GM21528 (cell line): ENCODE results near the gene ZNF727.
"Not testable (repeated sequence)": the region's sequence is repeated elsewhere in the genome, so short reads cannot be mapped to it uniquely, and the experiment has no call there.

Experiments used
- ATAC-seq: cut with Tn5 transposase; IDR thresholded peaks from one replicate; pipeline ENCODE4 v1.9.1; 2021; ENCODE audit warnings: mild to moderate bottlenecking, moderate library complexity; ENCODE audit not compliant: unreplicated experiment, low FRiP score

ZNF727 gene

DNA sequence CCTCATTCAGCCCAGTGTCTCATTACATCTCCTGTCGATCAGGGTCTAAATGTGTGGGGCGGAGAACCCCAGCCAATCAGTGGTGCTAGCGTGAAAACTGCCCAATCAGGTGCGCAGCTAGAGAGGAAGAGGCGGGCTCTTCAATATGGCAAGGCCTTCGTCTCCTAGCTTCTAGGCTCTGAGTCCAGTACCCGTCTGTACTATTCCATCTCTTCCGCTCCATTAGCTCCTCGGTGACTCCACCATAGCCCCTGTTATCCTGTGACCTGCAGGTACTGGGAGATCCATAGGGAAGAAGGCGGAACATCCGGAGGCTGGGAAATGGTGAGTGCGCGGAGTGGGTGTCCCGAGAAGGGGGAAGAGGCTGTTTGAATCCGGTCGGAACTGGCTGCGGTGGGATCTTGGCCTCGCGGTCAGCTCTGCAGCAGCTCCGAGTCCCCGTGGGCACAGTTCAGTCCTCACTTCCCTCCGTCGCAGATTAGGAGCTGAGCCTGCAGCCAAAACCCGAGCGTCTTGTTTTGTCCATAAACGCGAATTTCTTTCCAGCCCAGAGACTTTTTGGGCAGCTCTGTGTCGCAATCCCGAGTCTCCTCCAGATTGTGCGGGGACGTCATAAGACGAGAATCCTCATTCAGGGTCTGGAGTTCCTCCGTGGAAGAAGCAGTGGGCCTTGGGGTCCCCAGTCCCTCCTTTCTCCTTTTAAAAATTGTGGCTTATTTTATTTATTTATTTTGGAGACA lies at the start of gene ZNF727:
TSS of gene ZNF727 (plus strand) at position 134 of the 740 bp plus-strand sequence. CDS start at position 322, 188 bp downstream.
- ATAC-seq = no peak

DNA sequence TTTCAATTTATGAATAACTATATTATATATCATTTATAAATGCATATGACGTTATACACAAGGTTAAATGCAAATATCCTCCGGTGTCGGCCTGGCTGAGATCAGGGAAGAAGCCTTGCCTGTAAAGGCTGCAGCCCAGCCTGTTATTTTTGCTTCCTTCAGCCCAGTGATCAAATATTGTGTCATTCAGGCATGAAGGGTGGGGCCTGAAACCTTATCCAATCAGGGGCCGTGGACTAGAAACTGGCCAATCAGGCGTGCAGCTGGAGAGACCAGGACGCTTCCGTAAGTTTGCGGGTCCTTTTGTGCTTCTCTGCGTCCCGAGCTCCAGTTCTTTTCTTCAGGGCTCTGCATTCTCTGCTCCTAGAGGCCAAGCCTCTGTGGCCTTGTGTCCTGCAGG lies 46.7 kb upstream of the ZNF727 start, which contains the start of gene ZNF722:
TSS of gene ZNF722 (plus strand) at position 301 of the 400 bp plus-strand sequence. CDS start 113 bp downstream, outside the sequence.
- no peak for ATAC-seq

DNA sequence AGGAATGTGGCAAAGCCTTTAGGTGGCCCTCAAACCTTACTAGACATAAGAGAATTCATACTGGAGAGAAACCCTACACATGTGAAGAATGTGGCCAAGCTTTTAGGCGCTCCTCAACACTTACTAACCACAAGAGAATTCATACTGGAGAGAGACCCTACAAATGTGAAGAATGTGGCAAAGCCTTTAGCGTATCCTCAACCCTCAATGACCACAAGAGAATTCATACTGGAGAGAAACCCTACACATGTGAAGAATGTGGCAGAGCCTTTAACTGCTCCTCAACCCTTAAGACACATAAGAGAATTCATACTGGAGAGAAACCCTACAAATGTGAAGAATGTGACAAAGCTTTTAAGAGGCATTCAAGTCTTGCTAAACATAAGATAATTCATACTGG lies 29.7 kb upstream of the ZNF727 start:
- ATAC-seq = not testable (repeated sequence)

DNA sequence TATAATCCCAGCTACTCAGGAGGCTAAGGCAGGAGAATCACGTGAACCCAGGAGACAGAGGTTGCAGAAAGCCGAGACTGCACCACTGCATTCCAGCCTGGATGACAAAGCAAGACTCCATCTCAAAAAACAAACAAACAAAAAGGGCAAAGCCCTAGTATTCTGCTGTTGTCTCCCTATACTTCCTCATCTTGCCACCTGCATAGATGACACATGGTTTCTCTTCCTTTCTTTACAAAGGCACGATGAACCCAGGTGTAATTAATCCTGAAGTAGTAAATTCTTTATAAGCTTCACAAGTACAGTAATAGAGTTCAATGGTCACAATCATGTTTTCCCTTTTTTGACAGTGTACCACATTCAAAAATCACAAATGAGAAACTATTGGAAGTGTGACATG lies 9.8 kb upstream of the ZNF727 start:
- no peak for ATAC-seq

DNA sequence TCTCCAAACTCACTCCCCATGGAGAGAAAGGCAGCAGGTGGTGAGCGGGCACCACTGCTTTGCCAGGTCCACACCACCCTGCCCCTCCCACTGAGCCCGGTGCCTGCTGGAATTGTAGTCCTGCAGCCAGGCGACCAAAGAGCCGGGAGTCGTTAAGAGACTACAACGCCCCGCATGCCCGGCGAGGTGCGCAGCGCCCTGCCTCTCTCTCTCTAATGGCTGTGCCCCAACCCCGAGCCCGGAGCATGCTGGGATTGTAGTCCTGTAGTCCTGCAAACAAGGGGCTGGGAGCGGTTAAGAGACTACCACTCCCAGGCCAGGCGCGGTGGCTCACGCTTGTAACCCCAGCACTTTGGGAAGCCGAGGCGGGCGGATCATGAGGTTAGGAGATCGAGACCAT lies 8.1 kb upstream of the ZNF727 start:
- no peak for ATAC-seq

DNA sequence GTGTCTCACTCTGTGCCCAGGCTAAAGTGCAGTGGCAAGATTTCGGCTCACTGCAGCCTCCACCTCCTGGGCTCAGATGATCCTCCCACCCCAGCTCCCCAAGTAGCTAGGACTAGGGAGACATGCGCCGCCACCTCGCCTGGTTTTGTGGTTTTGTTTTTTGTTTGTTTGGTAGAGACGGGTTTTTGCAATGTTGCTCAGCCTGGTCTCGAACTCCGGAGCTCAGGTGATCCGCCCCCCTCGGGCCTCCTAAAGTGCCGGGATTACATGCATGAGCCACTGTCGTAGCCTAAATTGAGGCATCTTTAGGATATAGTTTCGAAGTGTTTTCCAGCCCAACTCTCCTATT lies 781 bp downstream of the ZNF727 start:
- ATAC-seq = no peak

DNA sequence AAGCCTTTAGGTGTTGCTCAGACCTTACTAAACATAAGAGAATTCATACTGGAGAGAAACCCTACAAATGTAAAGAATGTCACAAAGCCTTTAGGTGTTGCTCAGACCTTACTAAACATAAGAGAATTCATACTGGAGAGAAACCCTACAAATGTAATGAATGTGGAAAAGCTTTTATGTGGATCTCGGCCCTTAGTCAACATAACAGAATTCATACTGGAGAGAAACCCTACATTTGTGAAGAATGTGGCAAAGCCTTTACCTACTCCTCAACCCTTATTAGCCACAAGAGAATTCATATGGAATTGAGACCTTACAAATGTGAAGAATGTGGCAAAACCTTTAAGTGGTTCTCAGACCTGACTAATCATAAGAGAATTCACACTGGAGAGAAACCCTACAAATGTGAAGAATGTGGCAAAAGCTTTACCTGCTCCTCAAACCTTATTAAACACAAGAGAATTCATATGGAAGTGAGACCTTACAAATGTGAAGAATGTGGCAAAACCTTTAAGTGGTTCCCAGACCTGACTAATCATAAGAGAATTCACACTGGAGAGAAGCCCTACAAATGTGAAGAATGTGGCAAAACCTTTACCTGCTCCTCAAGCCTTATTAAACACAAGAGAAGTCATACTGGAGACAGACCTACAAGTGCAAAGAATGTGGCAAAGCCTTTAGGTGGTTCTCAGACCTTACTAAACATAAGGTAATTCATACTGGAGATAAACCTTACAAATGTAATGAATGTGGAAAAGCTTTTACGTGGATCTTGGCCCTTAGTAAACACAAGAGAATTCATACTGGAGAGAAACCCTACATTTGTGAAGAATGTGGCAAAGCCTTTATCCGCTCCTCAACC lies 32.8 kb downstream of the ZNF727 start:
- not testable (repeated sequence) for ATAC-seq

DNA sequence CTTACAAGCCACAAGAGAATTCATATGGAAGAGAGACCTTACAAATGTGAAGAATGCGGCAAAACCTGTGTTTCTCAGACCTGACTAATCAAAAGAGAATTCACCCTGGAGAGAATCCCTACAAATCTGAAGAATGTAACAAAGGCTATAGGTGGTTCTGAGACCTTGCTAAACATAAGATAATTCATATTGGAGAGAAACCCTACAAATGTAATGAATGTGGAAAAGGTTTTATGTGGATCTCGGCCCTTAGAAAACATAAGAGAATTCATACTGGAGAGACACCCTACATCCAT lies 33.4 kb downstream of the ZNF727 start:
- no peak for ATAC-seq

DNA sequence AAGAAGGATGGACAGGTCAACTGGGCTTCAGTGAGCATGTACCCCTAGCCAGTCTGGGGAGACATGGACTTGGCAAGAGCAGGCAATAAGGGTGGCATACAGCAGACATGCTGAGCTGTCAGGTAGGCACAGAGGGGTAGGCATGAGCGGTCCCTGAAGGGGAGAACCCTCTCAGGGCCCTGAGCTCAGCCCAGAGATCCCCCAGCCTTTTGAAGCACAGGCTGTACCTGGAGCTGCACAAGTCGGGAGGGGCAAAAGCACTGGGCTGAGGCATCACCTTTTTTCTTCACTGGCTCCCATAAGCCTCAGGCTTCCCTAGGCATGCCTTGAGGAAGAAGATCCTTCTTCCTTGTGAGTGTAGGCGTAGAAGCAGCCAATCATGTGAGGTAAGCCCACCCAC lies 42.3 kb downstream of the ZNF727 start:
- no peak for ATAC-seq

DNA sequence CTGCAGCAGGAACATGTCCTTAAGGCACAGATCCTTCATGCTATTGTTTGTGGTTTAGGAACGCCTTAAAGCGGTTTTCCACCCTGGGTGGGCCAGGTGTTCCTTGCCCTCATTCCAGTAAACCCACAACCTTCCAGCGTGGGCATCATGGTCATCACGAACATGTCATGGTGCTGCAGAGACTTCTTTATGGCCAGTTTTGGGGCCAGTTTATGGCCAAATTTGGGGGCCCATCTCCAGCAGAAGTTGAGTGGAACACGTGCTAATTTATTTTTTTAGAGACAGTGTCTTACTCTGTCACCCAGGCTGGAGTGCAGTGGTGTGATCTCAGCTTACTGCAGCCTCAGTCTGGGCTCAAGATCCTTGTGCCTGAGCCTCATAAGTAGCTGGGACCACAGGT lies 43.6 kb downstream of the ZNF727 start:
- not testable (repeated sequence) for ATAC-seq
